Measurements from ENCODE around the gene ERI3. TPM values are rescaled to one million over a fixed set of nuclear protein-coding genes. Genes with fewer than 3 reads are reported as not detected.

ERI3 gene
- total RNA-seq, 4 donors from 2014 or later = 28.8 to 63.2 (median 45.0) TPM

DNA sequence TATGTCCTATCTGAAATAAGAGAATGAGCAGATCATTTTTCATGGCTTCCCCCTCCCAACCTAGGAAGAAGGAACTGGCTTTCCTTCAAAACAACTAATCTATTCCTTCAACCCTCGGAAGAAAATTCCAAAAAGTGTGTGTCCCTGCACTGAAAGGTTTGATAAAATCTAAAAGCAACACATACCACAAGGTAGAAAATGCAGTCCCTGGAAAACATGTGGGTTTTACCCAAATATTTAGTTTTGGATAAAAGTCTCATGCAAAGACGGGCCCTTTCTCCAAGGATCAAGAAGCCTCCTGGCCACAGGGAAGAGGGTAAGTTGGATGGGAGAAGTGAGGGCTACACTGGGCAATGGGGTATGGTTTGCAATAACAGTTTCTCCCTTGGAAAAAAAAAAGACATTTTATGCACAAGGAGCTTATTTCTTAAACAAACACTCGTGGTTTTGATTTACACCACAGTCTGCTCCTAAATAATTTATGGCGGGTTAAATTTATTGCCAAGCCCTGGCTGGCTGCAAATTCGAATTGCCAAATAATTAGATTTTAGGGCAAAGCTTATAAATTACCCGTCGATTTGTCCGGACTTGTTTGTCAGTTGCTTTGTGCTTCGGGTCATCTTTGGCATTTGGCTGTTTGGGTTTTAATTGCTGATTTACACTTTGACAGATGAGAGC, 28.9 kb downstream of the ERI3 start:
- Histone ChIP-seq H3K4me3 (replicated peaks in 1 of 3) (no peak overlapping the region), H3K27ac (no peak overlapping the region), H3K36me3 (no peaks in the 10 kb centered on the region), H3K4me1 (peaks cover 17 to 23% of the 10 kb centered on the region in 2 donors), H3K9me3 (no peaks in the 10 kb centered on the region), H3K27me3 (no peaks in the 10 kb centered on the region)
- 89 to 94% methylated on average over 9 of the region's 9 CpGs for WGBS, 2 donors
- DNase-seq = no peak
- TF ChIP-seq, protein P1, sequence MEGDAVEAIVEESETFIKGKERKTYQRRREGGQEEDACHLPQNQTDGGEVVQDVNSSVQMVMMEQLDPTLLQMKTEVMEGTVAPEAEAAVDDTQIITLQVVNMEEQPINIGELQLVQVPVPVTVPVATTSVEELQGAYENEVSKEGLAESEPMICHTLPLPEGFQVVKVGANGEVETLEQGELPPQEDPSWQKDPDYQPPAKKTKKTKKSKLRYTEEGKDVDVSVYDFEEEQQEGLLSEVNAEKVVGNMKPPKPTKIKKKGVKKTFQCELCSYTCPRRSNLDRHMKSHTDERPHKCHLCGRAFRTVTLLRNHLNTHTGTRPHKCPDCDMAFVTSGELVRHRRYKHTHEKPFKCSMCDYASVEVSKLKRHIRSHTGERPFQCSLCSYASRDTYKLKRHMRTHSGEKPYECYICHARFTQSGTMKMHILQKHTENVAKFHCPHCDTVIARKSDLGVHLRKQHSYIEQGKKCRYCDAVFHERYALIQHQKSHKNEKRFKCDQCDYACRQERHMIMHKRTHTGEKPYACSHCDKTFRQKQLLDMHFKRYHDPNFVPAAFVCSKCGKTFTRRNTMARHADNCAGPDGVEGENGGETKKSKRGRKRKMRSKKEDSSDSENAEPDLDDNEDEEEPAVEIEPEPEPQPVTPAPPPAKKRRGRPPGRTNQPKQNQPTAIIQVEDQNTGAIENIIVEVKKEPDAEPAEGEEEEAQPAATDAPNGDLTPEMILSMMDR (IDR thresholded peaks at IDR 0.05) = no peak
- no peak for TF ChIP-seq POLR2A (IDR thresholded peaks at IDR 0.05)
- intact Hi-C loops (cut with DNase I) = no loop called here

DNA sequence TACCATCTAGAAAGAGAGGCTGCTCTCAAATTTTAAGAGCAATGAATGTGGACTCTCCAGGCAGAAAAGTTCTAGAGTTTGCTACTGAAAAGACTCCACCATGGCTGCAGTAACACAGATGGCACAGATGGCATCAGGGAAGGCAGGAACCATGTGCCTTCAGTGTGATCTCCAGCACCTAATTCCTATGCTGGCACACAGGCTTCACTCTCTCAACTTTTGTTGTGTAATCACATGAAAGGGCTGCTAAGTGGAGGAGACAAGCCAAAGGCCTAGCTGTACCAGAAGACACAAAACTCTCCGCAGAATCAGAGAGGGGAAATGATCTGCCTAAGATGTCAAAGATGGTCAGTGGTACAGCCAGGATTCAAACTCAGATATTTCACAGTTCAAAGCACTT, 31.1 kb downstream of the ERI3 start:
- H3K27me3 ChIP-seq = no peaks in the 10 kb centered on the region
- peaks cover 17 to 20% of the 10 kb centered on the region in 2 donors for H3K4me1 ChIP-seq
- H3K27ac ChIP-seq = no peak overlapping the region
- H3K36me3 ChIP-seq = peaks cover 4 to 6% of the 10 kb centered on the region in 2 donors
- H3K9me3 ChIP-seq = no peaks in the 10 kb centered on the region
- TF ChIP-seq, protein P1 (IDR thresholded peaks at IDR 0.05) = no peak
- no peak for TF ChIP-seq POLR2A (IDR thresholded peaks at IDR 0.05)
- WGBS, 2 donors = 95 to 100% methylated on average over 1 of the region's 1 CpG
- DNase-seq = no peak
- intact Hi-C loops (cut with DNase I) = no loop called here
- H3K4me3 ChIP-seq (replicated peaks in 1 of 3) = no peak overlapping the region

DNA sequence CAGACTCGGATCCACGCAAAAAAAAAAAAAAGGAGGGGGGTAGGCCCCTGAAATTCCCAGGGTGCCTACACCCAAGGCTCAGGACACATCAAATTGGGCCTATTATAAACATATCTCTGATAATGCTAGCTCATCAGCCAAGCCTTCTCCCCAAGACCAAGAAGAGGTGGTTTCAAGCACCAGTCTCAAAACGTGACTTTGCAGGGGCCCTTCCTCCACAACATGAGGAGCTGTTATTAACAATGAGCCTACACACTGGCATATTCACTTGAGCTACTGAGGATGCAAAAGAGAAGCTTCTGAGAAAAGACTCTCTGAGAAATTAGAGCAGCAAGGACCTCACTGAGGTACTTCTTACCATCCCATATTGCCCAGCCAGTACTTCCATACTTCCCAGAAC, 32.7 kb downstream of the ERI3 start:
- intact Hi-C loops (cut with DNase I) = no loop called here
- H3K4me1 ChIP-seq = peaks cover 2 to 8% of the 10 kb centered on the region in 2 donors
- no peaks in the 10 kb centered on the region for H3K9me3 ChIP-seq
- H3K27me3 ChIP-seq = no peaks in the 10 kb centered on the region
- H3K27ac ChIP-seq = no peak overlapping the region
- TF ChIP-seq, protein P1 (IDR thresholded peaks at IDR 0.05) = no peak
- no peak for TF ChIP-seq POLR2A (IDR thresholded peaks at IDR 0.05)
- WGBS, 2 donors = 94 to 95% methylated on average over 3 of the region's 3 CpGs
- no peak overlapping the region for H3K4me3 ChIP-seq (replicated peaks in 1 of 3)
- no peak for DNase-seq
- peaks cover 4 to 6% of the 10 kb centered on the region in 2 donors for H3K36me3 ChIP-seq

DNA sequence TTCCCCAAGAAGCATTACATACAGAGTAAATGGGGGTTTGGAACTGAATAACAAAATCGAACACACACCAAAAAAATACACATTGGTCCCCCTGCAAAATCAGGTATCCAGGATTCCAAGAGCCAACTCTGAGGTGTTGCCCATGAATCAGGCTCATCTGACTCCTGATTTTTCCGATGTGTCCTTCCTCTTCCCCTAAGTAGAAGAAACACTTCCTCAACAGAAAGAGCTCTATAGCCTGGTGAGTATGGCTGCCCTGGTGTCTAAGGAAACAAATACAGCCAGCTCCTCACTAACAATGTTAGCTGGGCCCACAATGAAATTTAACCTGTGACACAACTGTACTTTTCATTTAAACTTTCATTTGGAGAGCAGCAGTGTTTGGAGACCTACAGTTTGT, 33.6 kb downstream of the ERI3 start:
- 86 to 95% methylated on average over 2 of the region's 2 CpGs for WGBS, 2 donors
- H3K4me1 ChIP-seq = peaks cover 0 to 4% of the 10 kb centered on the region in 2 donors
- H3K36me3 ChIP-seq = peaks cover 4 to 6% of the 10 kb centered on the region in 2 donors
- H3K4me3 ChIP-seq (replicated peaks in 1 of 3) = no peak overlapping the region
- H3K27me3 ChIP-seq = no peaks in the 10 kb centered on the region
- TF ChIP-seq POLR2A (IDR thresholded peaks at IDR 0.05) = no peak
- TF ChIP-seq, protein P1 (IDR thresholded peaks at IDR 0.05) = no peak
- intact Hi-C loops (cut with DNase I) = no loop called here
- no peaks in the 10 kb centered on the region for H3K9me3 ChIP-seq
- DNase-seq = no peak
- H3K27ac ChIP-seq = no peak overlapping the region

Measured in thyroid gland (tissue), 4 donors.